ENCODE data around the gene SYNRG. TPM values are rescaled to one million over a fixed set of nuclear protein-coding genes. Genes with fewer than 3 reads are reported as not detected.

The SYNRG gene
- polyA plus RNA-seq, 1 of the 3 experiments (the other 2 are of a cell fraction) = 8.9 TPM

DNA sequence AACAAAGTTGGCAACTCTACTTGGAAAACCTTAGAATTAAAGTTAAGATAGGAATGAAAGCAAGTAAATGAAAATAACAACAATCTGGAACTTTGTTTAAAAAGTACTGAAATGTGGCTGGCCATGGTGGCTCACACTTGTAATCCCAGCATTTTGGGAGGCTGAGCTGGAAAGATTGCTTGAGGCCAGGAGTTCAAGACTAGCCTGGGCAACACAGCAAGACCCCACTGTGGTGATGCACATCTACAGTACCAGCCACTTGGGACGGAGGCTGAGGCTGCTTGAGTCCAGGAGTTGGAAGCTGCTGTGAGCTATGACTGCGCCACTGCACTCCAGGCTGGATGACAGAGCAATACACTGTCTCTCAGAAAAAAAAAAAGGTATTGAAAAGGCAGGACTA is 51.7 kb downstream of the SYNRG start (continued):
- TF ChIP-seq, protein P1, sequence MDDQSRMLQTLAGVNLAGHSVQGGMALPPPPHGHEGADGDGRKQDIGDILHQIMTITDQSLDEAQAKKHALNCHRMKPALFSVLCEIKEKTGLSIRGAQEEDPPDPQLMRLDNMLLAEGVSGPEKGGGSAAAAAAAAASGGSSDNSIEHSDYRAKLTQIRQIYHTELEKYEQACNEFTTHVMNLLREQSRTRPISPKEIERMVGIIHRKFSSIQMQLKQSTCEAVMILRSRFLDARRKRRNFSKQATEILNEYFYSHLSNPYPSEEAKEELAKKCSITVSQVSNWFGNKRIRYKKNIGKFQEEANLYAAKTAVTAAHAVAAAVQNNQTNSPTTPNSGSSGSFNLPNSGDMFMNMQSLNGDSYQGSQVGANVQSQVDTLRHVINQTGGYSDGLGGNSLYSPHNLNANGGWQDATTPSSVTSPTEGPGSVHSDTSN (IDR thresholded peaks at IDR 0.05) = no peak
- no peak for TF ChIP-seq MXI1 (IDR thresholded peaks at IDR 0.05; ENCODE audit: low read depth, low read length)
- no peak for TF ChIP-seq POLR2AphosphoS5 (IDR thresholded peaks at IDR 0.05; ENCODE audit: low read depth, low read length)
- TF ChIP-seq, protein P2, sequence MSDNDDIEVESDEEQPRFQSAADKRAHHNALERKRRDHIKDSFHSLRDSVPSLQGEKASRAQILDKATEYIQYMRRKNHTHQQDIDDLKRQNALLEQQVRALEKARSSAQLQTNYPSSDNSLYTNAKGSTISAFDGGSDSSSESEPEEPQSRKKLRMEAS (IDR thresholded peaks at IDR 0.05; ENCODE audit: low read depth) = no peak

DNA sequence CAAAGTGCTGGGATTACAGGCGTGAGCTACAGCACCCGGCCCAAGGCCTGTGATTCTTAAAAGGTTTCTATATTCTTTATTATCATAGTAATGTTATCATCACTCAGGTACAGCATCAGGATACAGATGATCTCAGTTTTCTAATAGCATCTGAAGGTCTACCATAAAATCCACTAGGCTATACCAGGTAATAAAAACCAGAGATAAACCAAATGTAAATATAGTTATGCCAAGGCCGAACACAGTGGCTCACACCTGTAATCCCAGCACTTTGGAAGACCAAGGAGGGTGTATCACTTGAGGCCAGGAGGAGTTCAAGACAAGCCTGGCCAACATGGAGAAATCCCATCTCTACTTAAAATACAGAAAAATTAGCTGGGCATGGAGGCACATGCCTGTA is 53.8 kb downstream of the SYNRG start:
- H3K27ac ChIP-seq (ENCODE audit: low read depth in 2 of 2, low read length in 1 of 2) = no peak overlapping the region
- H3K36me3 ChIP-seq (replicated peaks in 1 of 2; ENCODE audit: control insufficient read depth in 1 of 2, insufficient read depth in 2 of 2, low read length in 1 of 2) = peaks cover 56 to 63% of the 10 kb centered on the region in 2 experiments
- no peaks in the 10 kb centered on the region for H3K4me1 ChIP-seq (ENCODE audit: control insufficient read depth in 1 of 2, insufficient read depth in 2 of 2, low read depth in 1 of 2, low read length in 1 of 2)
- 96% methylated on average over 3 of the region's 3 CpGs for WGBS (ENCODE audit: low lambda C conversion rate)
- no peaks in the 10 kb centered on the region for H3K27me3 ChIP-seq (ENCODE audit: insufficient read depth)
- no peak overlapping the region for H2AFZ ChIP-seq (ENCODE audit: low read depth)
- no peaks in the 10 kb centered on the region for H3K9me3 ChIP-seq
- H3K9me2 ChIP-seq = no peaks in the 10 kb centered on the region
- H3K4me3 ChIP-seq (ENCODE audit: low read depth in 2 of 2, low read length in 1 of 2) = no peak overlapping the region
- H4K20me1 ChIP-seq (ENCODE audit: insufficient read depth) = no peaks in the 10 kb centered on the region
- TF ChIP-seq, protein P3, sequence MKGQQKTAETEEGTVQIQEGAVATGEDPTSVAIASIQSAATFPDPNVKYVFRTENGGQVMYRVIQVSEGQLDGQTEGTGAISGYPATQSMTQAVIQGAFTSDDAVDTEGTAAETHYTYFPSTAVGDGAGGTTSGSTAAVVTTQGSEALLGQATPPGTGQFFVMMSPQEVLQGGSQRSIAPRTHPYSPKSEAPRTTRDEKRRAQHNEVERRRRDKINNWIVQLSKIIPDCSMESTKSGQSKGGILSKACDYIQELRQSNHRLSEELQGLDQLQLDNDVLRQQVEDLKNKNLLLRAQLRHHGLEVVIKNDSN (IDR thresholded peaks at IDR 0.05; ENCODE audit: borderline replicate concordance, low read depth) = no peak
- TF ChIP-seq SMC3 (IDR thresholded peaks at IDR 0.05; ENCODE audit: low read depth, low read length) = no peak
- TF ChIP-seq RFX5 (IDR thresholded peaks at IDR 0.05; ENCODE audit: low read length) = no peak
- no peak for TF ChIP-seq NFIC (IDR thresholded peaks at IDR 0.05; ENCODE audit: borderline replicate concordance)
- TF ChIP-seq GATA2 (CRISPR knock-in tag; IDR thresholded peaks at IDR 0.05) = no peak
- TF ChIP-seq RCOR1 (IDR thresholded peaks at IDR 0.05; ENCODE audit: low read length) = no peak
- no peaks in the 10 kb centered on the region for H3F3A ChIP-seq (replicated peaks; ENCODE audit: insufficient read depth)
- H3K9ac ChIP-seq = no peak overlapping the region
- ChIA-PET CTCF (interaction anchor here (1.5 to 7.0 kb wide), 4 partner anchors 10 to 59 kb away, joined by 4 to 29 read pairs (median 8); no protein-coding TSS in a partner anchor), POLR2A (interaction anchor here (0.6 kb wide), 1 partner anchor 49 kb away, joined by 3 read pairs; no protein-coding TSS in a partner anchor)
- H3K4me2 ChIP-seq = no peak overlapping the region
- H3K79me2 ChIP-seq (ENCODE audit: insufficient read depth) = 0 out of 2 replicates have a peak, but pooled peaks cover 1% of the 10 kb centered on the region
- DNase-seq = no peak

GRCh38 chr17:37553401-37553966 is 55.7 kb downstream of the SYNRG start:
- Histone ChIP-seq H3K9me3 (no peaks in the 10 kb centered on the region), H3K9me2 (no peaks in the 10 kb centered on the region), H3K79me2 (ENCODE audit: insufficient read depth) (peaks cover 19% of the 10 kb centered on the region; the same call in 1 of the 2 replicates), H3K4me2 (no peak overlapping the region), H3K4me1 (ENCODE audit: control insufficient read depth in 1 of 2, insufficient read depth in 2 of 2, low read depth in 1 of 2, low read length in 1 of 2) (no peaks in the 10 kb centered on the region), H2AFZ (ENCODE audit: low read depth) (no peak overlapping the region), H3K27me3 (ENCODE audit: insufficient read depth) (no peaks in the 10 kb centered on the region), H3K27ac (ENCODE audit: low read depth in 2 of 2, low read length in 1 of 2) (no peak overlapping the region), H3K36me3 (replicated peaks in 1 of 2; ENCODE audit: control insufficient read depth in 1 of 2, insufficient read depth in 2 of 2, low read length in 1 of 2) (peaks cover 45 to 60% of the 10 kb centered on the region in 2 experiments), H3F3A (replicated peaks; ENCODE audit: insufficient read depth) (no peaks in the 10 kb centered on the region), H4K20me1 (ENCODE audit: insufficient read depth) (no peaks in the 10 kb centered on the region), H3K9ac (no peak overlapping the region), H3K4me3 (ENCODE audit: low read depth in 2 of 2, low read length in 1 of 2) (no peak overlapping the region)
- POLR2A ChIA-PET = interaction anchor here (0.5 kb wide), 1 partner anchor 37 kb away, joined by 3 read pairs; no protein-coding TSS in a partner anchor
- CTCF ChIA-PET = interaction anchor here (0.9 to 7.0 kb wide), 8 partner anchors 8 to 263 kb away, joined by 3 to 29 read pairs (median 4); no protein-coding TSS in a partner anchor
- DNase-seq = no peak
- 100% methylated on average over 6 of the region's 6 CpGs for WGBS (ENCODE audit: low lambda C conversion rate)
- TF ChIP-seq, protein P4, sequence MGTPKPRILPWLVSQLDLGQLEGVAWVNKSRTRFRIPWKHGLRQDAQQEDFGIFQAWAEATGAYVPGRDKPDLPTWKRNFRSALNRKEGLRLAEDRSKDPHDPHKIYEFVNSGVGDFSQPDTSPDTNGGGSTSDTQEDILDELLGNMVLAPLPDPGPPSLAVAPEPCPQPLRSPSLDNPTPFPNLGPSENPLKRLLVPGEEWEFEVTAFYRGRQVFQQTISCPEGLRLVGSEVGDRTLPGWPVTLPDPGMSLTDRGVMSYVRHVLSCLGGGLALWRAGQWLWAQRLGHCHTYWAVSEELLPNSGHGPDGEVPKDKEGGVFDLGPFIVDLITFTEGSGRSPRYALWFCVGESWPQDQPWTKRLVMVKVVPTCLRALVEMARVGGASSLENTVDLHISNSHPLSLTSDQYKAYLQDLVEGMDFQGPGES (IDR thresholded peaks at IDR 0.05; ENCODE audit: low read depth, low read length) = no peak
- TF ChIP-seq NFIC (IDR thresholded peaks at IDR 0.05; ENCODE audit: borderline replicate concordance) (no peak), JUND (IDR thresholded peaks at IDR 0.05) (no peak), GATA2 (CRISPR knock-in tag; IDR thresholded peaks at IDR 0.05) (no peak), POLR2AphosphoS5 (IDR thresholded peaks at IDR 0.05; ENCODE audit: low read depth, low read length) (no peak), EP300 (IDR thresholded peaks at IDR 0.05; ENCODE audit: borderline replicate concordance in 1 of 2, low read depth in 1 of 2, low read length in 1 of 2) (no peak), RAD21 (IDR thresholded peaks at IDR 0.05; ENCODE audit: low read length) (no peak), ELF1 (IDR thresholded peaks at IDR 0.05) (no peak)
- TF ChIP-seq, protein P5, sequence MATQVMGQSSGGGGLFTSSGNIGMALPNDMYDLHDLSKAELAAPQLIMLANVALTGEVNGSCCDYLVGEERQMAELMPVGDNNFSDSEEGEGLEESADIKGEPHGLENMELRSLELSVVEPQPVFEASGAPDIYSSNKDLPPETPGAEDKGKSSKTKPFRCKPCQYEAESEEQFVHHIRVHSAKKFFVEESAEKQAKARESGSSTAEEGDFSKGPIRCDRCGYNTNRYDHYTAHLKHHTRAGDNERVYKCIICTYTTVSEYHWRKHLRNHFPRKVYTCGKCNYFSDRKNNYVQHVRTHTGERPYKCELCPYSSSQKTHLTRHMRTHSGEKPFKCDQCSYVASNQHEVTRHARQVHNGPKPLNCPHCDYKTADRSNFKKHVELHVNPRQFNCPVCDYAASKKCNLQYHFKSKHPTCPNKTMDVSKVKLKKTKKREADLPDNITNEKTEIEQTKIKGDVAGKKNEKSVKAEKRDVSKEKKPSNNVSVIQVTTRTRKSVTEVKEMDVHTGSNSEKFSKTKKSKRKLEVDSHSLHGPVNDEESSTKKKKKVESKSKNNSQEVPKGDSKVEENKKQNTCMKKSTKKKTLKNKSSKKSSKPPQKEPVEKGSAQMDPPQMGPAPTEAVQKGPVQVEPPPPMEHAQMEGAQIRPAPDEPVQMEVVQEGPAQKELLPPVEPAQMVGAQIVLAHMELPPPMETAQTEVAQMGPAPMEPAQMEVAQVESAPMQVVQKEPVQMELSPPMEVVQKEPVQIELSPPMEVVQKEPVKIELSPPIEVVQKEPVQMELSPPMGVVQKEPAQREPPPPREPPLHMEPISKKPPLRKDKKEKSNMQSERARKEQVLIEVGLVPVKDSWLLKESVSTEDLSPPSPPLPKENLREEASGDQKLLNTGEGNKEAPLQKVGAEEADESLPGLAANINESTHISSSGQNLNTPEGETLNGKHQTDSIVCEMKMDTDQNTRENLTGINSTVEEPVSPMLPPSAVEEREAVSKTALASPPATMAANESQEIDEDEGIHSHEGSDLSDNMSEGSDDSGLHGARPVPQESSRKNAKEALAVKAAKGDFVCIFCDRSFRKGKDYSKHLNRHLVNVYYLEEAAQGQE (IDR thresholded peaks at IDR 0.05; ENCODE audit: low read depth, low read length) = no peak
- TF ChIP-seq, protein P1 (IDR thresholded peaks at IDR 0.05) = no peak
- TF ChIP-seq, protein P2 (IDR thresholded peaks at IDR 0.05; ENCODE audit: low read depth) = no peak

Data from SK-N-SH (cell line).